NOMO-1 treated with dmso at 0.1 percent for 144 hours (cell line): ENCODE results near the gene C11orf21.

Experiments used
- DNase-seq: peaks from one replicate; lab custom pipeline; 2025; ENCODE audit not compliant: unreplicated experiment; lab: John Stamatoyannopoulos, UW

Gene C11orf21

GRCh38 chr11:2321311-2321683, 19.6 kb upstream of the C11orf21 start:
- no peak for DNase-seq

GRCh38 chr11:2320568-2321310, 19.0 kb upstream of the C11orf21 start:
- DNase-seq, result no peak

DNA sequence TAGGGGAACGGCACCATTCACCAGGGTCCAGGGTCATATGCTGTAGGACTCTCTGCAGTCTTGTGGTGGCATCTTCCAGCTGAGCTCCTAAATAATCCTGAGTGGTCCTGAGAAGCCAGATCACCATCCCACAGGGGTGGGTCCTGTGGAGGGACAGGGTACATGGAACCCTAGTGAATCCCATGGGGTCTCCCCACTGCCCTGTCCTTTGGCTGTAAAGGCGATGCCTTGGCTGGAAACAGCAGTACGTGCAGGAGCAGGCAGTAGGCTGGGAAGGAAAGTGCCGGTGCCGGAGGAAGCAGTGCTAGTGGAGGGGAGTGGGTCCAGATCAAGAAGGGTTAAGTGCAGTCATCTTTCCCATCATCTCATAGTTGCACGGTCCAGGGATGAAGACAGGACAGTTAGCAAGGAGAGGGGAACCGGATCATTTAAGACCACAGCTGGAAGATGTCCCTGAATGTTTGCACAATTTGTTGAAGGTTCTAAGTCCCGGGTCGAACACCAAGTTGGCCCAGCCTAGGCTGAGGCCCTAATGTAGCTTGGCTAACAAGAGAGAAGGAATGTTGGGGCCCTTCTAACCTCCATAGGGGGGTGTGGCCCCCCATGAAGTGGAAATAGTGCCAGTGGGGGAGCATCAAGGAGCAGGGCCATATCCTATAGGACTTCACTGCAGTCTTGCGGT, 18.2 kb upstream of the C11orf21 start:
- DNase-seq, result no peak

DNA sequence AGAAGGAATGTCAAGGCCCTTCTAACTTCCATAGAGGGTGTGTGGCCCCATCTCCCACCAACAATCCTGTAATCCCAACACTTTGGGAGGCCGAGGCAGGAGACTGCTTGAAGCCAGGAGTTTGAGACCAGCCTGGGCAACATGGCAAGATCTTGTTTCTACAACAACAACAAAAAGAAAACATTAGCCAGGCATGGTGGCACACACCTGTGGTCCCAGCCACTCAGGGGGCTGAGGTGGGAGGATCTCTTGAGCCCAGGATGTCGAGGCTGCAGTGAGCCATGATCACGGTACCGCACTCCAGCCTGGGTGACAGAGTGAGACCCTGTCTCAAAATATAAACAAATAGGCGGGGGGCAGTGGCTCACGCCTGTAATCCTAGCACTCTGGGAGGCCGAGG, 17.0 kb upstream of the C11orf21 start:
- DNase-seq, result no peak

- no peak for DNase-seq
Measured at GRCh38 chr11:2318123-2318522, 16.4 kb upstream of the C11orf21 start.

GRCh38 chr11:2317354-2318050, 15.8 kb upstream of the C11orf21 start:
- DNase-seq, result no peak

DNA sequence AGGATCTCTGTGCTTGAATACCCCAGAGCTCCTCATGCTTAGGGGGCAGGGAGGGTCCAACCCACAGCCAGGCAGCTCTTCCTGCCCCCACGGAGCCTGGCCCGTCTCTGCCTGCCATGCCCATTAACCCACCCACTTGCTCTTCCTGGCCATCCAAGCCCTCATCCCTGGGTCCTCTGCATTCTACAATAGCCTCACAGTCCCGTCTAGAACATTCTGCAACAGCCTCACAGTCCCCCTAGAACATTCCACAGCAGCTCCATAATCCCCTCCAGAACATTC, 15.2 kb upstream of the C11orf21 start:
- DNase-seq, result no peak

- no peak for DNase-seq
Measured at GRCh38 chr11:2316169-2316962, 14.6 kb upstream of the C11orf21 start.

DNA sequence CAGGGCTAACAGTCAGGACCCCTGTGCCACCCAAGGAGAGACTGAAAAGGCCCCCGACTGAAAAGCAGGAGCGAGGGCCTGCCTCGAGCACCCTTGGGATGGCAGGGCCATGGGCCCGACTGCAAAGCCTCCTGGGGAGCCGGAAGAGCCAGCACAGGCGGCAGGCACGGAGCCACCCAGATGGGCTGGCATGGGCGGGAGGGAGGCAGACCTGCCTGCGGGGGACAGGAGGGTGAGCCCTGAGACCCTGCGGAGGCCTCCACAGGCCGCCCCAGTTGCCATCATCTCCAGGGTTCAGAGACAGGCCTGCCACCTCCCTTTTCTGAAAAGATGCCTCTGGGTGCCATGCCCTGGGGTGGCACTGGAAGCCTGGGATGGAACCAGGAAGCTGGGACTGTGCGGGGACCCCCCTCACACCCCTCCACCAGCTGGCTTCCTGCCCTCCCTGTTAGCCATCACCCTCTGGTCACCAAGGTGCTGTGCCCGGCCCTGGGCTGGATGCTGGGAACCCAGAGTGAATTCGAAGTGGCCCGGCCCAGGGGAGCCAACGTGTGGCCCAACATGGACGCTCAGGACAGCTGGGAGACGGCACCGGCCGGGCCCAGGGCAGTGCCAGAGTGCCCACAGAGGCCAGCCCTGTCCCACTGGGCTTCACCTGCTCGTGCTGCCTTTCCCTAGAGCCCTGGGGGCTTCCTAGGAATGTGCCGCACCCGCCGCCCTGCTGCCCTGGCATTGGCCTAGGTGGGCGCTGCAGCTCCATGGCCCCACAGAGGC, 13.9 kb upstream of the C11orf21 start:
- DNase-seq, result no peak

- no peak for DNase-seq
Measured at GRCh38 chr11:2314525-2315394, 13.0 kb upstream of the C11orf21 start.

DNA sequence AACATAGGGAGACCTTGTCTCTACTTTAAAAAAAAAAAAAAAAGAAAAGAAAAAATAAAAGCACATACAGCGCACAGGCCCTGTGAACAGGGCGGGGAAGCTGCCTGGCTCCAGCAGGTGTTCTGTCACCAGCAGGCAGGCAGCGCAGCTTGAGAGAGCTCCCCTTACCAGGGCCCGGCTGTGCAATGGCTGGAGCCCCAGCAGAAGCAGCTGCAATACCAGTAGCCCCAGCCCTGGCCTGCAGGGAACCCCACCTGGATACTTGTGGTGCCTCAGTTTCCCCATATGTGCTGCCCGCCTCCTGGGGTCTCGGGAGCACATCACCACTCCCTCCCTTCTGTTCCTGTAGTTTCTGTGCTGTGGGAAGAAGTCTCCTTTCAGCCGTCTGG, 12.4 kb upstream of the C11orf21 start:
- DNase-seq, result no peak

GRCh38 chr11:2313051-2313951, 11.6 kb upstream of the C11orf21 start:
- no peak for DNase-seq

DNA sequence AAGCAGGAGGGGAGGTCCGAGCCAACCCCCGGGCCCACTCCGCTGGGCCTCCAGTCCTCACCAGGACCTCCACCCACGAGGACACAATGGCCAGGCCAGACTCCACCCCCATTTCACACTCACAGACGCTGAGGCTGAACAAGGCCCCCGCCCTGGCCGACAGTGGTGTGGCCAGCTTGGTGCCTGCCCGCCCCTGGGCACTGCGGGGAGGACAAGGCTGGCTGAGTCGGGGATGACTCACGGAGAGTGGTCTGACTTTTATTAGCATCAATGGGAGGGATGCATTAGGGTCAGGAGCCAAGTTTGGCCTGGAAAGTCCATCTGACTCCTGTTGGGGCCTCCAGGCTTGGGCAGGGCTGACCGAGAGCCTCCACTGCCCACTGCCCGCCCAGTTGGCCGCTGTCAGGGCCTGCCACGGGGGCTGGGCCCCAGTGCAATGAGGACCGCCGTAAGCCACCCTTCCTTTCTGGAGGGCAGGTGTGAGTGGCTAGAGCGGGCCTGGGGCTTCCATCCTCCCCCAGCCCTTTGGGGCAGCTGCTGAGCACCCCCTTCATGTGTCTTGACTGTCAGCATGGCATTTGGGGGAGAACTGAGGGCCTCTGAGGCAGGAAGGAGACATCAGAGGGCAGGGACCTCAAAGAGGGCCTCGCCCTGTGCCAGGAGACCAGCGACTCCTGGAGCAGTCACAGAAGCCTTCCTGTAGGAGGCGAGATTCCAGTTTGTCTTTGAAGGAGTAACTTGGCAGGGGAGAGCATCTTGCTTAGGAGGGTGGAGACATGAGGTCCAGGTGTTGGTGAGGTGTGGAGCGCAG, 10.7 kb upstream of the C11orf21 start:
- DNase-seq, result no peak

DNA sequence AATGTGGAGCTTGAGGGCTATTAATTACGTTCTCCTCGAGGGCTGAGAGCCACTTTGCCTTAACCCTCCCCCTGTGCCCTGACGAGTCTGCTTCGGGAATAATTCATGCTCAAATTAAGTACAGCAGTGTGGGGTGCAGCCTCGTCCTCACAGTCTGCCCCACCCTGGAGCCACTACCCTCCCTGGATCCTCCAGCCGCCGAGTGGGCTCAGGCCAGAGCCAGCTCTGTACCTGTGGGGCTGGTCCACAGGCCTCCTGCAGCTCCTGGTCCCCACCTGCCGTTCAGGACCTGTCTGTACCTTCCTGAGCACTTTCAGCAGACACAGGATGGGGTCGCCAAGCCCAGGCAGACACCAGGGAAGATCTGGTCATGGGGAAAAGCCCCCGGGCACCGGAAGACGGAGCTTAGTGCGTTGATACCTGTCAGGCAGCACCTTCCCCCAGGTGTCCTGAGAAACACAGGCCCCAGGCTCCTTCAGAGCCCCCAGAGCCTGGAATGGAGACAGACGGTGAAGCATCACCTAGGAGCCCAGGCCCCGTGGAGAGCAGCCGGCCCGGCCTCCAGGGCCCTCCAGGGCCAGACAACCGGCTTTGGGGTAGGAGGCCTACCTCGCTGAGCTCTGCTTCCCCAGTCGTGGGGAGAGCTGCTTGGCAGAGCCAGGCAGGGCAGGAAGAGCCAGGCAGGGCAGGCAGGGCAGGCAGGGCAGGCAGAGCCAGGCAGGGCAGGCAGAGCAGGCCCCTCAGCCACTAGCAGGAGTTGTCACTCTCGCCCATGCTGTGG, 9.8 kb upstream of the C11orf21 start:
- no peak for DNase-seq

- DNase-seq, result no peak
Measured at GRCh38 chr11:2310786-2311352, 9.2 kb upstream of the C11orf21 start.

DNA sequence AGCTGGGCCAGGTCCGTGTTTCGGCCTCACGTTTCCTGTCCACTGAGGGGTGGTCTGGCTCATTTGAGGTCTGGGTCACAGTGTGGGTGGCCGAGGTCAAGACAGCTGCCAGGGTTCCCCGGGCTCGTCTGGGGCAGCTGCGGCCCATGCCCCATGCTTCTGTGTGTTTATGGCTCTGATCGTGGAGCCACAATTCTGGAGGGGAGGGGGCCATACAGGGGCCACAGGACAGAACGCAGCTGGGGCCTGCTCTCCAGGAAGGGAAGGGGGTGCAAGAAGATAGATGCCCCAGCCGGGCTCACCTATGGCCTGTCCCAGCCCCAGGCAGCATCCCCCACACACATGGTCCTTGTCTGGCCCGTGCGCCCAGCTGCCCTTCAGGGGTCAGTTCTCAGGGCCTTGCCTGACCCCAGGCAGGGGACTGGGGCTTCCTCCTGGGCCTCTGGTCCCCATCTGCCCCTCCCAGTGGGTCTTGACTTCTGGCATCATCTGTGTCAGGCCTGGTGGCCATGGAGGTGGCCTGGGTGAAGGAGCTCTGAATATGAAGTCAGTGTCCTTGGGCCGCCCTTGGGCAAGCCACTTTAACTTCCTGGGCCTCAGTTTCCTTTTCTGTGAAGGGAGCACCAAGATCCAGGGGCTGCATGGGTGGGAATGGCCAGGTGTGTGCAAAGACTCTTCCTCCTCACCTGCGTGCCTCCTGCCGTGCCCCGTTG, 8.5 kb upstream of the C11orf21 start:
- no peak for DNase-seq
